CD14-positive monocyte (primary cell): Measurements from ENCODE around the gene SLC26A1. TPM values are rescaled to one million over a fixed set of nuclear protein-coding genes. Genes with fewer than 3 reads are reported as not detected.

ENCODE experiments used
- DNase-seq, 3 donors: peaks; one replicate each; pipeline ENCODE4 v3.0.0-alpha.2; 2011 to 2022
- H2AFZ ChIP-seq: 2 replicates; pipeline ENCODE4 v1.6.0; 2012; ENCODE audit warnings: mild to moderate bottlenecking, low read depth, low read length, inconsistent platforms; ENCODE audit not compliant: insufficient read depth, poor library complexity, severe bottlenecking
- H3K27ac ChIP-seq, 2 donors: 1 replicate in 1 of 2; 2 replicates in 1 of 2; pipeline ENCODE4 v1.5.1; 2012 to 2013; ENCODE audit warnings: low read length in 2 of 2, control low read depth in 1 of 2, inconsistent platforms in 1 of 2, low read depth in 1 of 2, mild to moderate bottlenecking in 1 of 2
- H3K27me3 ChIP-seq, 2 donors: one replicate each; pipeline versions ENCODE4 v1.6.0 to v1.6.1; 2011 to 2013; ENCODE audit warnings: low read length in 2 of 2; ENCODE audit not compliant: control insufficient read depth in 2 of 2, insufficient read depth in 2 of 2
- H3K36me3 ChIP-seq, 2 donors: replicated peaks in 1 of 2; 1 replicate in 1 of 2; 2 replicates in 1 of 2; pipeline versions ENCODE4 v1.5.1 to v1.6.1; 2012 to 2013; ENCODE audit warnings: low read length in 2 of 2, control low read depth in 1 of 2, inconsistent platforms in 1 of 2, mild to moderate bottlenecking in 1 of 2; ENCODE audit not compliant: insufficient read depth in 2 of 2, control insufficient read depth in 1 of 2
- H3K4me1 ChIP-seq, 2 donors: 1 replicate in 1 of 2; 2 replicates in 1 of 2; pipeline versions ENCODE4 v1.5.1 to v1.6.1; 2012 to 2013; ENCODE audit warnings: low read length in 2 of 2, control low read depth in 1 of 2, inconsistent platforms in 1 of 2, mild to moderate bottlenecking in 1 of 2, moderate library complexity in 1 of 2; ENCODE audit not compliant: insufficient read depth in 2 of 2, control insufficient read depth in 1 of 2
- H3K4me2 ChIP-seq: replicated peaks from 2 replicates; pipeline ENCODE3; 2012; ENCODE audit warnings: low read length, moderate library complexity, mild to moderate bottlenecking; ENCODE audit not compliant: poor library complexity, severe bottlenecking; ENCODE audit errors: extremely low read depth
- H3K4me3 ChIP-seq, 3 experiments: fragments of 200-600 bp in 1 of 3; sonication (generic) in 1 of 3; replicated peaks in 1 of 3; 1 replicate in 2 of 3; 2 replicates in 1 of 3; pipeline ENCODE4 v1.5.1; 2011 to 2013; ENCODE audit warnings: low read length in 3 of 3, mild to moderate bottlenecking in 3 of 3, control low read depth in 2 of 3, low read depth in 2 of 3, inconsistent platforms in 1 of 3, moderate library complexity in 1 of 3
- H3K79me2 ChIP-seq: 2 replicates; pipeline ENCODE4 v1.6.0; 2012; ENCODE audit warnings: mild to moderate bottlenecking, control low read depth, inconsistent platforms, low read length, moderate library complexity; ENCODE audit not compliant: insufficient read depth
- H3K9ac ChIP-seq: 2 replicates; pipeline ENCODE4 v1.6.0; 2017; ENCODE audit warnings: low read length, mild to moderate bottlenecking; ENCODE audit not compliant: insufficient read depth, poor library complexity, severe bottlenecking
- H3K9me3 ChIP-seq, 2 donors: replicated peaks in 1 of 2; 1 replicate in 1 of 2; 2 replicates in 1 of 2; pipeline versions ENCODE4 v1.5.1 to v1.6.1; 2012 to 2013; ENCODE audit warnings: low read length in 2 of 2, control low read depth in 1 of 2; ENCODE audit not compliant: control insufficient read depth in 1 of 2, insufficient read depth in 1 of 2
- H4K20me1 ChIP-seq: 2 replicates; pipeline ENCODE4 v1.6.0; 2012; ENCODE audit warnings: mild to moderate bottlenecking, low read length, control low read depth, moderate library complexity; ENCODE audit not compliant: insufficient read depth
- H3K27ac Mint-ChIP-seq, 7 donors: one replicate each; pipeline ENCODE4 v1.8.0; 2020; ENCODE audit warnings: mild to moderate bottlenecking in 7 of 7, mixed read lengths in 7 of 7, moderate library complexity in 6 of 7, inconsistent platforms in 2 of 7
- H3K27me3 Mint-ChIP-seq, 3 donors: one replicate each; pipeline ENCODE4 v1.8.0; 2021 to 2022; ENCODE audit warnings: low read depth in 3 of 3, mild to moderate bottlenecking in 3 of 3, mixed read lengths in 3 of 3, moderate library complexity in 3 of 3, inconsistent platforms in 1 of 3
- H3K36me3 Mint-ChIP-seq, 2 donors: one replicate each; pipeline ENCODE4 v1.8.0; 2020; ENCODE audit warnings: mixed read lengths in 2 of 2, inconsistent platforms in 1 of 2, mild to moderate bottlenecking in 1 of 2
- H3K4me1 Mint-ChIP-seq: one replicate; pipeline ENCODE4 v1.8.0; 2020; ENCODE audit warnings: mild to moderate bottlenecking, mixed read lengths
- H3K4me3 Mint-ChIP-seq, 2 donors: one replicate each; pipeline ENCODE4 v1.8.0; 2020; ENCODE audit warnings: mild to moderate bottlenecking in 2 of 2, mixed read lengths in 2 of 2, moderate library complexity in 1 of 2
- H3K9me3 Mint-ChIP-seq, 7 donors: one replicate each; pipeline ENCODE4 v1.8.0; 2020 to 2022; ENCODE audit warnings: mixed read lengths in 7 of 7, mild to moderate bottlenecking in 6 of 7, moderate library complexity in 6 of 7, inconsistent platforms in 2 of 7
- CTCF ChIP-seq: fragments of 200-600 bp; IDR thresholded peaks from one replicate; pipeline ENCODE4 v1.8.0; 2022; ENCODE audit warnings: antibody characterized with exemption, mild to moderate bottlenecking
- WGBS: methylation state at CpG from one replicate; pipeline ENCODE4 v1.1.5; 2013; ENCODE audit warnings: missing lambda C conversion rate; ENCODE audit not compliant: insufficient coverage; 5-methylcytosine and 5-hydroxymethylcytosine counted together
- intact Hi-C, 2 donors: fragments of 100-400 bp; cut with micrococcal nuclease; formaldehyde crosslinking; loops; one replicate each; pipeline versions ENCODE4 v1.15.0 to v1.15.1; 2023
- polyA plus RNA-seq, 3 donors: library from polyadenylated mRNA; depleted of rRNA in 1 of 3; unstranded in 2 of 3; stranded (reverse) in 1 of 3; fragments of 300-500 nt in 2 of 3; fragments of >200 nt in 1 of 3; fragmentation: Illumina TruSeq in 2 of 3; gene quantifications; 1 replicate in 2 of 3; 2 replicates in 1 of 3; pipeline ENCODE4 v1.2.3, GENCODE V29; 2012 to 2021

SLC26A1 gene
- polyA plus RNA-seq, 3 donors = 0.16 to 0.37 (median 0.18) TPM

DNA sequence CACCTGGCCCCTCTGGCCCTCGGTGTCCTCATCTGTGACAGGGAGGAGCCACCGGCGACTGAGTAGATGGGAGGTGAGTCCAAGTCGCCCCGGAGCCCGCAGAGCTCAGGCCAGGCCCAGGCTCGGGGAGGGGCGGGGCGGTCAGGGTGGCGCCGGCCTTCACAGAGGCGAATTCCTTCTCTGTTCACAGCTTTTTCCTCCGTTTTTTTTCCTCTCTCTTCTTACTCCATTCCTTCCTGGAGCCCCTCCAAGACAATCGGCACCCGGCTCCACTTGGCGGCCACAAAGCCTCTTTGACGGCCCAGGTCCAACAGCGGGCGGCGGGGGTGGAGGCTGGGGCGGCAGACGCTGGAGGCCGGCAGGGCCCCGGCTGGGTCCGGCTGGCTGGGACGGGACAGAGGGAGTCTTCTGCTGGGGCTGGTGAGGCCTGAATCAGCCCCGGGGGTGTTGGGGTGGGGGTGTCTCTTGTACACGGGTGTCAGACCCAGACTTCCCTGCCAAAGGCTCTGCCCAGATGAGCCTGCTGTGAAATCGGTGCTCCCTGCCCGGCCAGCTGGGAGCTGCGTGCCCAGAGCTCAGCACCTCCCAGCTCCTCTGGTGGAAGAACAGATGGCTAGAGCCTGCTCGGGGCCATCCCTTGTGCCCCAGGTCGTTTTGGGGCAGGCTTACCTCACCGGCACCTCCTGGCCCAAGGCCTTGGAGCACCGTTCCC, 40.8 kb upstream of the SLC26A1 start:
- peaks cover 4 to 17% (median 5%) of the 10 kb centered on the region in 3 donors for H3K27me3 Mint-ChIP-seq

DNA sequence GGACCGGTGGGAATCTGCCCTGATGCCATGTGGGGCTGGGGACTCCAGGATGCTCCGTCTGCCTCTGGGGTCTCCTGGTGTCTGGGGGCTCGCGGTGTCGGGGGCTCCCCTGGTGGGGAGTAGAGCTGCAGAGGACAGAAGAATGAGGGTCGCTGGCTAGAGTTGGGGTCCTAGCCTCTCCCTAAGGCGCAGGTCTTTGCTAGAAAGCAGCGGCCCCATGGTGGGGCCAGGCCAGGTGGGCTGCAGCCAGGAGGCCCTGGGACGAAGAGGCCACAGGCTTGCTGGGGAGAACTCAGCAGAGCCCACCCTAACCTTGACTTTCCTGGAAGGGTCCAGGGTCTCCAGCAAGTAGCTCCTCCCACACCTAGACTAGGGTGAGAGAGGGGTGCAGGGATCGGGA, 39.7 kb upstream of the SLC26A1 start:
- H3K27me3 Mint-ChIP-seq = peaks cover 4 to 17% (median 5%) of the 10 kb centered on the region in 3 donors
- H3K4me1 ChIP-seq = no peaks in the 10 kb centered on the region
- H3K27me3 ChIP-seq = no peaks in the 10 kb centered on the region
- 94% methylated on average over 8 of the region's 10 CpGs for WGBS
- H3K9me3 Mint-ChIP-seq = no peaks in the 10 kb centered on the region
- H3K36me3 ChIP-seq = no peaks in the 10 kb centered on the region
- H3K4me2 ChIP-seq = no peak overlapping the region
- no peak for TF ChIP-seq CTCF
- no peak overlapping the region for H3K9ac ChIP-seq
- no peaks in the 10 kb centered on the region for H3K4me1 Mint-ChIP-seq
- no peaks in the 10 kb centered on the region for H3K9me3 ChIP-seq
- H2AFZ ChIP-seq = no peak overlapping the region
- H4K20me1 ChIP-seq = no peaks in the 10 kb centered on the region
- no peak overlapping the region for H3K4me3 Mint-ChIP-seq
- no peaks in the 10 kb centered on the region for H3K79me2 ChIP-seq
- no peak for DNase-seq
- no peak overlapping the region for H3K4me3 ChIP-seq
- no peaks in the 10 kb centered on the region for H3K36me3 Mint-ChIP-seq
- intact Hi-C loops = no loop called here
- H3K27ac Mint-ChIP-seq = no peak overlapping the region
- H3K27ac ChIP-seq = no peak overlapping the region

More for the DNA sequence above, 40.8 kb upstream of the SLC26A1 start:
- Histone ChIP-seq H3K27ac (no peak overlapping the region), H3K27me3 (no peaks in the 10 kb centered on the region), H3K4me1 (no peaks in the 10 kb centered on the region), H3K4me3 (no peak overlapping the region), H4K20me1 (no peaks in the 10 kb centered on the region), H2AFZ (no peak overlapping the region), H3K9ac (no peak overlapping the region), H3K9me3 (no peaks in the 10 kb centered on the region), H3K36me3 (no peaks in the 10 kb centered on the region), H3K79me2 (no peaks in the 10 kb centered on the region), H3K4me2 (no peak overlapping the region)
- WGBS = 89% methylated on average over 29 of the region's 35 CpGs
- intact Hi-C loops = no loop called here
- DNase-seq = no peak
- H3K4me3 Mint-ChIP-seq = no peak overlapping the region
- no peaks in the 10 kb centered on the region for H3K9me3 Mint-ChIP-seq
- no peaks in the 10 kb centered on the region for H3K36me3 Mint-ChIP-seq
- no peak for TF ChIP-seq CTCF
- H3K27ac Mint-ChIP-seq = no peak overlapping the region
- no peaks in the 10 kb centered on the region for H3K4me1 Mint-ChIP-seq
